A549 (cell line): ENCODE data around the gene STX16. TPM values are rescaled to one million over a fixed set of nuclear protein-coding genes. Genes with fewer than 3 reads are reported as not detected.

Source experiments
- ATAC-seq, 2 experiments: fragments of 200-7000 bp in 1 of 2; fragments of >200 bp in 1 of 2; cut with Nextera tagmentation in 1 of 2; cut with Tn5 transposase in 1 of 2; 3 replicates each; pipeline versions ENCODE4 v1.8.0 to v1.9.1; 2018 to 2020; ENCODE audit warnings: mild to moderate bottlenecking in 1 of 2, moderate library complexity in 1 of 2
- CTCF ChIA-PET: fragments of 300-600 bp; sonication (Branson Sonifier 250); formaldehyde crosslinking; extraction: SDS; loops from one replicate; lab custom pipeline; 2021; ENCODE audit warnings: antibody characterized with exemption, inconsistent platforms; lab: Yijun Ruan, JAX
- POLR2A ChIA-PET: fragments of 350-600 bp; formaldehyde crosslinking; extraction: SDS; loops from one replicate; lab custom pipeline; 2021; ENCODE audit warnings: antibody characterized with exemption, inconsistent platforms; lab: Yijun Ruan, JAX
- DNase-seq, 2 experiments: peaks; one replicate each; pipeline versions ENCODE4 v3.0.0 to v3.0.0-alpha.2; 2011 to 2016; ENCODE audit warnings: low read depth in 1 of 2, low spot score in 1 of 2
- FAIRE-seq: peaks from 2 replicates; lab custom pipeline; 2011; peaks lifted over from hg19 to GRCh38; lab: Jason Lieb, UNC
- H3K27ac ChIP-seq, 2 experiments: fragments of >200 bp; sonication (Bioruptor Twin); formaldehyde crosslinking; 3 replicates each; pipeline ENCODE4 v1.5.1; 2016 to 2017
- H3K4me1 ChIP-seq: fragments of >200 bp; sonication (Bioruptor Twin); formaldehyde crosslinking; 3 replicates; pipeline ENCODE4 v1.6.1; 2016
- H3K4me2 ChIP-seq: fragments of >200 bp; sonication (Bioruptor Twin); formaldehyde crosslinking; 3 replicates; pipeline ENCODE4 v1.6.1; 2016
- H3K4me3 ChIP-seq: fragments of >200 bp; sonication (Bioruptor Twin); formaldehyde crosslinking; 3 replicates; pipeline ENCODE4 v1.5.1; 2016
- H3K9me3 ChIP-seq: fragments of >200 bp; sonication (Bioruptor Twin); formaldehyde crosslinking; 3 replicates; pipeline ENCODE4 v1.6.1; 2016
- BCL3 ChIP-seq: fragments of >200 bp; sonication (Bioruptor Twin); formaldehyde crosslinking; IDR thresholded peaks from 3 replicates; pipeline ENCODE4 v1.6.1; 2016
- BHLHE40 ChIP-seq: IDR thresholded peaks from 2 replicates; pipeline ENCODE4 v1.6.1; 2012; ENCODE audit warnings: low read depth, low read length, inconsistent platforms
- CBX8 ChIP-seq: fragments of 200-600 bp; sonication (generic); IDR thresholded peaks from 2 replicates; pipeline ENCODE4 v1.6.1; 2016
- CTCF ChIP-seq: fragments of >200 bp; sonication (Bioruptor Twin); formaldehyde crosslinking; IDR thresholded peaks from 3 replicates; pipeline ENCODE4 v1.5.1; 2016
- E2F6 ChIP-seq: IDR thresholded peaks from 2 replicates; pipeline ENCODE4 v1.6.1; 2012; ENCODE audit warnings: low read depth, borderline replicate concordance
- EHMT2 ChIP-seq: fragments of 200-600 bp; sonication (generic); IDR thresholded peaks from 2 replicates; pipeline ENCODE4 v1.6.1; 2016; ENCODE audit warnings: antibody characterized with exemption, low read depth, mild to moderate bottlenecking, moderate library complexity
- FOSB ChIP-seq: fragments of 250-450 bp; sonication (Bioruptor Pico); IDR thresholded peaks from 2 replicates; pipeline ENCODE4 v1.5.0; 2020; ENCODE audit warnings: mild to moderate bottlenecking, moderate library complexity
- FOSL2 ChIP-seq, 2 experiments: fragments of 450-650 bp in 1 of 2; fragments of >200 bp in 1 of 2; sonication (Bioruptor Twin) in 1 of 2; formaldehyde crosslinking; IDR thresholded peaks; 2 replicates each; pipeline versions ENCODE4 v1.5.0 to v1.6.1; 2016 to 2020; ENCODE audit warnings: mild to moderate bottlenecking in 1 of 2, moderate library complexity in 1 of 2
- HEYL ChIP-seq: fragments of 250-450 bp; sonication (Bioruptor Pico); IDR thresholded peaks from 2 replicates; pipeline ENCODE4 v1.8.0; 2021; ENCODE audit warnings: mild to moderate bottlenecking, moderate library complexity
- MAZ ChIP-seq: fragments of 150-350 bp; IDR thresholded peaks from 2 replicates; pipeline ENCODE4 v1.6.1; 2014; ENCODE audit warnings: antibody characterized with exemption, low read depth, low read length, borderline replicate concordance
- NR3C1 ChIP-seq: fragments of >200 bp; sonication (Bioruptor Twin); formaldehyde crosslinking; IDR thresholded peaks from 3 replicates; pipeline ENCODE4 v1.6.1; 2017
- PBX3 ChIP-seq: IDR thresholded peaks from 2 replicates; pipeline ENCODE4 v1.6.1; 2012
- PHF8 ChIP-seq: fragments of 200-600 bp; sonication (generic); IDR thresholded peaks from 2 replicates; pipeline ENCODE4 v1.6.1; 2016; ENCODE audit warnings: low read depth, mild to moderate bottlenecking, antibody characterized with exemption, moderate library complexity, borderline replicate concordance
- POLR2AphosphoS2 ChIP-seq: conservative IDR thresholded peaks from 2 replicates; pipeline ENCODE4 v1.6.1; 2012; ENCODE audit warnings: low read length, improper control_type of control experiment, inconsistent platforms
- RAD21 ChIP-seq, 2 experiments: fragments of >200 bp in 1 of 2; sonication (Bioruptor Twin) in 1 of 2; formaldehyde crosslinking in 1 of 2; IDR thresholded peaks in 1 of 2; conservative IDR thresholded peaks in 1 of 2; 2 replicates in 1 of 2; 3 replicates in 1 of 2; pipeline ENCODE4 v1.6.1; 2012 to 2018; ENCODE audit warnings: inconsistent platforms in 1 of 2
- RARB ChIP-seq: fragments of 250-450 bp; sonication (Bioruptor Pico); IDR thresholded peaks from 2 replicates; pipeline ENCODE4 v1.8.0; 2021; ENCODE audit warnings: mild to moderate bottlenecking, moderate library complexity
- RCOR1 ChIP-seq: fragments of 150-350 bp; IDR thresholded peaks from 2 replicates; pipeline ENCODE4 v1.6.1; 2014; ENCODE audit warnings: antibody characterized with exemption, low read length, low read depth
- REST ChIP-seq: fragments of 200-600 bp; sonication (generic); IDR thresholded peaks from 2 replicates; pipeline ENCODE4 v1.6.1; 2016; ENCODE audit warnings: antibody characterized with exemption, mild to moderate bottlenecking, moderate library complexity
- RFX5 ChIP-seq: fragments of 450-650 bp; IDR thresholded peaks from 2 replicates; pipeline ENCODE4 v1.7.1; 2014; ENCODE audit warnings: antibody characterized with exemption, mild to moderate bottlenecking, moderate library complexity
- SMC3 ChIP-seq: fragments of >200 bp; sonication (Bioruptor Twin); formaldehyde crosslinking; IDR thresholded peaks from 3 replicates; pipeline ENCODE4 v1.6.1; 2018; ENCODE audit warnings: inconsistent platforms
- TFCP2L1 ChIP-seq: fragments of 250-450 bp; sonication (Bioruptor Pico); IDR thresholded peaks from 2 replicates; pipeline ENCODE4 v1.5.0; 2021; ENCODE audit warnings: mild to moderate bottlenecking
- USF2 ChIP-seq: fragments of 450-650 bp; IDR thresholded peaks from 2 replicates; pipeline ENCODE4 v1.6.1; 2014; ENCODE audit warnings: antibody characterized with exemption
- WGBS: methylation state at CpG from one replicate; pipeline ENCODE4 v1.1.6; 2017; ENCODE audit errors: missing lambda C conversion rate; 5-methylcytosine and 5-hydroxymethylcytosine counted together
- polyA plus RNA-seq, 4 experiments: library from polyadenylated mRNA; depleted of rRNA in 3 of 4; stranded (reverse); fragments of >200 nt; fragmentation: RNase III in 1 of 4; extraction: RNeasy Plus Mini Kit Qiagen cat#74134 plus additional on column Dnase treatment in 1 of 4; gene quantifications; 2 replicates in 3 of 4; 3 replicates in 1 of 4; pipeline ENCODE4 v1.2.3, GENCODE V29; 2011 to 2017

STX16 gene
- polyA plus RNA-seq, 2 of the 4 experiments (the other 2 are of a cell fraction): 68.5 to 71.6 TPM

- WGBS: 100% methylated on average over 1 of the region's 1 CpG
- Histone ChIP-seq H3K9me3 (no peaks in the 10 kb centered on the region), H3K27ac (no peak overlapping the region), H3K4me1 (no peaks in the 10 kb centered on the region), H3K4me2 (no peak overlapping the region), H3K4me3 (no peak overlapping the region)
- ATAC-seq: no peak
- TF ChIP-seq CBX8 (no peak), RFX5 (no peak), FOSL2 (IDR thresholded peaks at IDR 0.05) (no peak), FOSL2 (CRISPR knock-in tag; IDR thresholded peaks at IDR 0.05) (no peak), TFCP2L1 (CRISPR knock-in tag) (no peak), BCL3 (no peak), RCOR1 (no peak), HEYL (no peak)
- POLR2A ChIA-PET: no interaction called here
- no peak for FAIRE-seq
- CTCF ChIA-PET: interaction anchor here (1.1 to 1.2 kb wide), 2 partner anchors 14 to 734 kb away, joined by 3 read pairs; no protein-coding TSS in a partner anchor
- DNase-seq: no peak
These were observed 19.0 kb downstream of the STX16 start for GRCh38 chr20:58670102-58670501.

- no peaks in the 10 kb centered on the region for H3K9me3 ChIP-seq
- TF ChIP-seq POLR2AphosphoS2 (no peak), EHMT2 (no peak), MAZ (no peak)
- TF ChIP-seq, all 56 proteins: peak for 0
- ATAC-seq (no peak), DNase-seq (no peak), FAIRE-seq (no peak)
- Histone ChIP-seq H3K4me2 (no peak overlapping the region), H3K4me3 (no peak overlapping the region), H3K27ac (no peak overlapping the region), H3K4me1 (no peaks in the 10 kb centered on the region)
- WGBS: 78% methylated on average over 4 of the region's 4 CpGs
- CTCF ChIA-PET: interaction anchor here (0.6 to 1.2 kb wide), 3 partner anchors 14 to 107 kb away, joined by 3 read pairs; partner anchors contain the start of gene STX16
- POLR2A ChIA-PET: no interaction called here
These were observed 19.6 kb downstream of the STX16 start for GRCh38 chr20:58670659-58671058.

GRCh38 chr20:58673119-58673518, 22.0 kb downstream of the STX16 start:
- CTCF ChIA-PET: interaction anchor here (0.9 to 1.8 kb wide), 4 partner anchors 8 to 22 kb away, joined by 3 to 6 read pairs (median 4); partner anchors contain the start of gene STX16
- no peak for FAIRE-seq
- POLR2A ChIA-PET: no interaction called here
- Histone ChIP-seq H3K27ac (no peak overlapping the region), H3K9me3 (no peaks in the 10 kb centered on the region), H3K4me2 (no peak overlapping the region), H3K4me3 (no peak overlapping the region), H3K4me1 (no peaks in the 10 kb centered on the region)
- TF ChIP-seq PBX3 (no peak), SMC3 (no peak), USF2 (no peak), BHLHE40 (no peak), PHF8 (no peak), RAD21 (conservative IDR thresholded peaks at IDR 0.05 in 1 of 2, IDR thresholded peaks at IDR 0.05 in 1 of 2) (no peak), E2F6 (no peak), POLR2AphosphoS2 (no peak), RARB (no peak), NR3C1 (no peak), CTCF (no peak), REST (no peak), FOSB (CRISPR knock-in tag) (no peak)
- WGBS: 90% methylated on average over 9 of the region's 9 CpGs
- no peak for DNase-seq
- ATAC-seq: no peak
